ENCODE measurements around the gene ATRN.

DNA sequence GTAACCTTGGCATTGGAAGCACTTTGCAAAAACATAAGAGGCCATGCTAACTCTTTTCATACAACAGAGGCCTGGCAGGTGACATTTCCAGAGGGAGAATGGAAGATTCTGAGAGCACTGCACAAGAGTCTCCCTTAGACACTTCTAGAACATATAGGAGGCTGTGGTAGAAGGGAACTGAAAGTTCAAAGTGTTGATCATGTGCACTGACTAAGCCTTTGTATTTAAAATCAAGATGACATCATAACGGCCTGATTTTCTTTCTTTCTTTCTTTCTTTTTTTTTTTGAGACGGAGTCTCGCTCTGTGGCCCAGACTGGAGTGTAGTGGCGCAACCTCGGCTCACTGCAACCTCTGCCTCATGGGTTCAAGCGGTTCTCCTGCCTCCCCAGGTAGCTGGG is 36.6 kb upstream of the ATRN start:
- TF ChIP-seq POLR2A (IDR thresholded peaks at IDR 0.05; ENCODE audit: low read length) (no peak), GATA1 (IDR thresholded peaks at IDR 0.05; ENCODE audit: low read depth, low read length) (no peak)
